ENCODE measurements around the gene LTBP1.

The LTBP1 gene

GRCh38 chr2:33081691-33082090 is 134.9 kb downstream of the LTBP1 start:
- DNase-seq (ENCODE audit: low read depth in 2 of 2): no peak

DNA sequence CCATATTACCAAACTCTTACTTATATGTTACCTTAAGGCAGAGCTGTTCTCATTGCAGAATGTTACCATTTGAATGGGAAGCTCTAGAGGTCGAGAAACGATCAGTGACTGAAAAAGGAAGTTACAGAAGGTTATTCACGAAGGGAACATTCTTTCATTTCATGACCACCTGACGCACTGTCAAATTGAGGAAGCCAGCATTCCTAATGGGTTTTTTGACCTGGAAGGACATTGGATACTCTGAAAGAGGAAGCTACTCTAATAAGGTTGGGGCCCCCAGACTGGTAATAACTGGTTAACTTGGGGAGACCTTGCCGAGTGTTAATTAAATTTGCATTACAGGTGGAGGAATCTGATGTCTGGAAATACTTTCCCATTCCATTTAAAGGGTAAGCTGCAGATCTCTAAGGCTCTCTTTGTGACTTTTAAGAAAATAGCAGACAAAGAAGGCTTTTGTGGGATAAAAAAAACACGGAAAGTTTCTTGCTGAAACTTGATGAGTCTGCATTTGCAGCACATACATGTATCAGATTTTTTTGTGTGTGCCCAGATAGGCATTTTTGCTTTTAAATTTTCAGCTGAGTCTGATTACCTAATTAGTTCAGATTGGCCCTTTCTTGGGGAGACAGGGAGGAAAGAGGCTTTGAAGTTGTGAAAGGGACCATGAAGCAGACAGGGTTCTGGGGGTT is 137.1 kb downstream of the LTBP1 start:
- DNase-seq (ENCODE audit: low read depth in 2 of 2): no peak

DNA sequence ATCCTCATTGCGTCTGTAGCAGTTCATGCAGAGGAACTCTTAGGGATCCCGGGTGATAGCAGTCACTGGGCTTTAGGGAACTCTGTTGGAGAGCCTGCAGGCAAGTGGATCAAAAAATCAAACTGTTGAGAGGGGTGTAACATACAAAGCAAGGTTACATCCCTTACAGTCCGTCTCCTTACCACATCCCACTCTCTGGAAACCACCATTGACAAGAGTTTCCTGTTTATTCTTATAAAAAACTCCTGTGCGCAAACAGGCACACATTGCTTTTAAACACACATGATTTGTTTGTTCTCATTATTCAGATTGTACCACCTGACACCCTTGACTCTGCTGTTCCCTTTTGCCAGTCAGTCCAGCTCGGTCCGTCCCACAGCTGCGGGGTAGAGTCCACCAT is 137.7 kb downstream of the LTBP1 start:
- DNase-seq (ENCODE audit: low read depth in 2 of 2): no peak

- DNase-seq (ENCODE audit: low read depth in 2 of 2): no peak
These were observed 138.9 kb downstream of the LTBP1 start for GRCh38 chr2:33085646-33086045.

DNA sequence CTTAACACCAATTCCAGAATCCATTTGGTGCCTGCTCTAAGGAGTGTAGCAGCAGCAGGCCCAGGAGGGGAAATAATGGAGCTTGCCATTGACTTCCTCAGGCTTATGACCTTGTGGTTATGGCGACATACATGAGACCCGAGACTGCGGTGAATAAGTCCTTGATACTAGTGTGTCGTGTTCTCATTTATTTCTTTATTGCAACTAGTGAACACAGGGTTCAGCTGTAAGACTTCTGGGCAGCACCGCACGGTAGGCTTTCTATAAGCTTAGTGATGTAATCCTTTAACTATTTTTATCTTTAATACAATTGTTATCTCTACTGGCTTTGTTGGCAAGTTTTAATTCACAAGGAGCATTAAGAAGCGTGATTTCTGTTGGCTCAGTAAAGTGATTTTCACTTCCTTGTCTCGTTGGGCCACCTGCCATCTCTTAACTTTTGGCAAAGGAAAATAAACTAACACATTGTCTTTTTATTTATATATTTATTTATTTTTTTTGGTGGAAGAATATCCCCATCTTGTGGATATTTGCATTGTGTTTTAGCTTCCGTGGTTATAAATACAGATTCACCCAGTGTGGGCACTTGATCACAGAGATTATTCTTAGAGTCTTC is 139.8 kb downstream of the LTBP1 start:
- no peak for DNase-seq (ENCODE audit: low read depth in 2 of 2)

DNA sequence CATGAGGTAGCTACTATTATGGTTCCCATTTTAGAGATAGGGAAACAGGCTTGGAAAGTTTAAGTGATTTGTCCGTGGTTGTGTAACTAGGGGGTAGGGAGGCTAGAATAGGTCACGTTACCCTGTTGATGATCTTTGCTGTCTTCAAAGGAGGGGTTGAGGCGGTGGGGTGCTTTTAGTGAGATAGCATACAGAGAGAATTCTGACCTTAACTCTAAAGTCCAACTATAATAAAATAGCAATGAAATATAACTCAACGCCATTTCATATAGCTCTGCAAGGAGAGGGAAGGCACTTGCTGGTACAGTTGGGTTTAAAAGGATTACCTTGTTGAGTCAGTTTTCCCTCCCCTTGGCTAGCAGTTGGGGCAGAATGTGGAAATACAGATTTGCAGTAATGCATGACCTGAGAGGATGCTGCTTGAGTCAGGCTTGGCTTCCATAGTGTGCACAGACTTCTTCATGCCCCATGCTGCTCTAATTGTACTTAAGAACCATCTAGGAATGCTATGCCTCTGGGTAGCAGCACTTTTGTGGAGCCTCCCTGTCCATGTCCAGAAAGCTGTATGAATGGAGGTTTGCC is 143.9 kb downstream of the LTBP1 start:
- DNase-seq (ENCODE audit: low read depth in 2 of 2): no peak

- no peak for DNase-seq (ENCODE audit: low read depth in 2 of 2)
These were observed 144.9 kb downstream of the LTBP1 start for GRCh38 chr2:33091541-33092123.

DNA sequence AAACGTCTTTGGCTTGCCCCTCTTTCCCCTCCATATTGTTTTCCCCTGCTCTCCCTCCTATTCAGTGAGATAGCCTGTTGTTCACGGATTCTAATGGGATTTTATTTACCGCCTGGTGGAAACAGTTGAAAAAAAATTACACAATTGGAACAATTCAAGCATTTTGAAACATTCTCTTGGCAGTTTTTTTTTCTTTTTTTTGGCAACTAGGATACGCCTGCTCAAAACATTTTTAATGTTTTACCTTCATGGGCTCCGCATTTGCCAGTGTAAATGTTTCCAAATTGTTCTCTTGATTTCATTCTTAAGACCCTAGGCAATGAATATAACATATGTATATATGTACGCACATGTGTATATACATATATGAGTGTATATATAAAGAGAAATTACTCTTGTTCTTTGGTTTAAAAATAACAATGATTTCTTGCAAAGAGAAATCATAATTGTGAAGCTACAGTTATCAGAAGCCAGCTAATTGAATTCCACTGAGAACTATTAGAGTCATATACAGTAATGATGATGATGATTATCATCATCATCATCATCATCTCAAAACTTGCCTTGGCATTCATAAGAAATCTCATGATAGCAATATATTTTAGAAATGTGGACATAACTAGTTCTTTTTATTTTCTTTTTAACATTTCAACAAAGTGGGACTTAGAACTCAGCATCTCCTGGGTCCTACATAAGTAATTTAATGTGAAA is 146.7 kb downstream of the LTBP1 start:
- DNase-seq (ENCODE audit: low read depth in 2 of 2): no peak

DNA sequence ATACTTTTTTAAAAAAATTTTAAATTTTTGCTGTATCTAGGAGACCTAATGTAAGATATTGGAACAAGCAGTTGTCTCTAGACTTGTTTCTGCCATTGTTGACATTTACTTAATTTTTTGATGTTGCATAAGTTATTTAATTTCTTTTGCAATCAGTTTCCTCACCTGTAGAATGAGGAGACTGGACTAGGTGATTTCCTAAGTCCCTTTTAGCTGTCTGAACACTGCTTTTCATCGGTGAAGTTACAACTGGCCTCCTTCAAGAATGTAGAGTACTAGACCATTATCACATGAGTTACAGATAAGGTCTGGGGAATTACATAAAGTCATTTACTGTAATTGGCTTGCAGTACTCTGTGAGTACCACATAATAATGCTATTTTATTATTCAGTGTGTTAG is 147.6 kb downstream of the LTBP1 start:
- DNase-seq (ENCODE audit: low read depth in 2 of 2): no peak

DNA sequence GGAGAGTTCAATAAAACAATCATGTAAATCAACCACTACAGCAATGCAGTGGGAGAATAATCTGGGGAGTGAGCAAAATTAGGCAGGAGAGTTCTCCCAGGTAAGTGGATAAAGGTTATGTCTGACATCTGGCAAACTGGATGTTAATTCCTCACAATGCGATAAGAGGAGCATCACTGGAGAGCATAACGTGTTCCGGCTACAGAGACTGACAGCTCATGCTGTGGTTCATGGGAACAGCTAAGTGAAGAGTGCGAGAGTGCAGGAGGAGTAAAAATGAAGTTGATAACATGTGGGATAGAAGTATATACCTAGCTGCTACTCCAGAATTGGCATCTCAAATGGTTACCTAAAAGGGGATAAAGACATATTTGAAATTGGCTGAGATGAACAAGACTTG is 153.2 kb downstream of the LTBP1 start:
- DNase-seq (ENCODE audit: low read depth in 2 of 2): no peak

GRCh38 chr2:33100921-33101320 is 154.2 kb downstream of the LTBP1 start:
- no peak for DNase-seq (ENCODE audit: low read depth in 2 of 2)

GRCh38 chr2:33104052-33104623 is 157.4 kb downstream of the LTBP1 start:
- no peak for DNase-seq (ENCODE audit: low read depth in 2 of 2)

GRCh38 chr2:33104726-33105125 is 158.0 kb downstream of the LTBP1 start:
- DNase-seq (ENCODE audit: low read depth in 2 of 2): no peak

DNA sequence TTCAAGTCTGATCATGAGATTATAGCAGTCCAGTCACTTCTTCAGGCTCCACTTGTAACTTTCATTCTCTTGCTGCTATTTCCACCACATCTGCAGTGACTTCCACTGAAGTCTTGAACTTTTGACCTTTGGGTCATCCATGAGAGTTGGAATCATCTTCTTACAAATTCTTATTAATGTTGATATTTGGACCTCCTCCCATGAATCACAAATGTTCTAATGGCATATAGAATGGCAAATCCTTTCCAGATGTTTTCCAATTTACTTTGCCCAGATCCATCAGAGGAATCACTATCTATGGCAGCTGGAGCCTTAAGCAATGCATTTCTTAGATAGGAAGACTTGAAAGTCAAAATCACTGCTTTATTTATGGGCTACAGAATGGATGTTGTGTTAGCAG is 159.4 kb downstream of the LTBP1 start:
- DNase-seq (ENCODE audit: low read depth in 2 of 2): no peak

- no peak for DNase-seq (ENCODE audit: low read depth in 2 of 2)
These were observed 161.1 kb downstream of the LTBP1 start for GRCh38 chr2:33107690-33108482.

- no peak for DNase-seq (ENCODE audit: low read depth in 2 of 2)
These were observed 162.0 kb downstream of the LTBP1 start for GRCh38 chr2:33108483-33109443.

GRCh38 chr2:33110461-33110860 is 163.7 kb downstream of the LTBP1 start:
- DNase-seq (ENCODE audit: low read depth in 2 of 2): no peak

- no peak for DNase-seq (ENCODE audit: low read depth in 2 of 2)
These were observed 164.3 kb downstream of the LTBP1 start for GRCh38 chr2:33111002-33111446.

- DNase-seq (ENCODE audit: low read depth in 2 of 2): no peak
These were observed 168.4 kb downstream of the LTBP1 start for GRCh38 chr2:33115196-33115595.

DNA sequence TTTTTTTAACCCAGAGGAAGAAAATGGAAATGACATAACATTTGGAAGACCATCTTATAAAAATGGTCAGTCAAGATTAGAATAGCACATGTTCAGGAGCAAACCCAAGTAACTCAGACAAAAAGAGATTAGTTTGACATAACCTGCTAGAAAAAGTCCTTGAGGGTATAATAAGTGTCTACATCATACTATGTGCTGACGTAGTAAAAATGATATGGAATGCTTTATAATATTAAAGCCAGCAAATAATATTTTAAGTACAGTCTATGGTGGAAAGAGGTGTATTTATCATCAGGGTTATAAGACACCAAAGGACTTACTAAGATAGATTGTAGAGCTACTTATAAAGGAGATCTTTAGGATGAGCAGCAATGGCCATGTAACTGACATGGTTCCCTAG is 169.0 kb downstream of the LTBP1 start:
- DNase-seq (ENCODE audit: low read depth in 2 of 2): no peak

Measured in stimulated activated CD4-positive, alpha-beta T cell treated with anti-CD3 and anti-CD28 coated beads, Interleukin-1b, Interleukin-23, amount 100 ng/mL, for 4 hours (primary cell).